HG03039 (cell line): ENCODE data around the gene EFCAB14.
A peak's percentile ranks its signal among the peaks of the same experiment; 100 is the strongest.
"Not testable (repeated sequence)": the region's sequence is repeated elsewhere in the genome, so short reads cannot be mapped to it uniquely, and the experiment has no call there.

Experiments used
- ATAC-seq: cut with Tn5 transposase; IDR thresholded peaks from one replicate; pipeline ENCODE4 v1.9.1; 2021; ENCODE audit warnings: mild to moderate bottlenecking, moderate library complexity; ENCODE audit not compliant: unreplicated experiment

Gene EFCAB14

GRCh38 chr1:46687093-46687659 lies 31.7 kb downstream of the EFCAB14 start:
- ATAC-seq, result no peak

GRCh38 chr1:46686255-46686654 lies 32.7 kb downstream of the EFCAB14 start:
- ATAC-seq, result no peak

GRCh38 chr1:46684670-46685069 lies 34.2 kb downstream of the EFCAB14 start:
- ATAC-seq, result no peak

GRCh38 chr1:46682064-46682463 lies 36.9 kb downstream of the EFCAB14 start:
- ATAC-seq, result no peak

GRCh38 chr1:46681333-46682034 lies 37.4 kb downstream of the EFCAB14 start:
- no peak for ATAC-seq

GRCh38 chr1:46679789-46680573 lies 38.9 kb downstream of the EFCAB14 start:
- ATAC-seq, result no peak

- ATAC-seq, result no peak
Observed at GRCh38 chr1:46677339-46677738, 41.6 kb downstream of the EFCAB14 start.

- no peak for ATAC-seq
Observed at GRCh38 chr1:46676531-46676930, 42.4 kb downstream of the EFCAB14 start.

GRCh38 chr1:46675549-46676314 lies 43.2 kb downstream of the EFCAB14 start:
- peak; percentile 58 for ATAC-seq

GRCh38 chr1:46673749-46674182 lies 45.1 kb downstream of the EFCAB14 start:
- ATAC-seq, result no peak

GRCh38 chr1:46672696-46673095 lies 46.2 kb downstream of the EFCAB14 start:
- no peak for ATAC-seq

- no peak for ATAC-seq
Observed at GRCh38 chr1:46671554-46671953, 47.4 kb downstream of the EFCAB14 start, which contains the start of gene TEX38. TSS of gene TEX38 (plus strand) at chr1:46671854. CDS start at chr1:46671935, 81 bp downstream.

GRCh38 chr1:46670134-46670533 lies 48.8 kb downstream of the EFCAB14 start:
- no peak for ATAC-seq

GRCh38 chr1:46667782-46668760 lies 50.8 kb downstream of the EFCAB14 start, which contains the start of gene ATPAF1:
TSS of gene ATPAF1 (minus strand) at chr1:46668364. CDS start at chr1:46668322, 42 bp downstream.
- ATAC-seq, result peak; percentile 67

GRCh38 chr1:46665983-46666382 lies 52.9 kb downstream of the EFCAB14 start:
- ATAC-seq, result no peak

GRCh38 chr1:46662919-46663318 lies 56.0 kb downstream of the EFCAB14 start:
- not testable (repeated sequence) for ATAC-seq

- not testable (repeated sequence) for ATAC-seq
Observed at GRCh38 chr1:46660116-46660515, 58.8 kb downstream of the EFCAB14 start.

- ATAC-seq, result no peak
Observed at GRCh38 chr1:46659307-46659870, 59.5 kb downstream of the EFCAB14 start.

- ATAC-seq, result no peak
Observed at GRCh38 chr1:46657775-46658174, 61.1 kb downstream of the EFCAB14 start.
